OCI-LY1 (cell line): Measurements from ENCODE around the gene ULK4.

Experiments
- CTCF ChIP-seq: fragments of 200-600 bp; sonication (generic), shearing (Covaris generic); IDR thresholded peaks from 2 replicates; pipeline ENCODE4 v1.5.1; 2017; ENCODE audit warnings: mild to moderate bottlenecking, antibody characterized with exemption, low read length, moderate library complexity, mixed read lengths
- EZH2 ChIP-seq: fragments of 200-600 bp; sonication (generic), shearing (Covaris generic); IDR thresholded peaks from 2 replicates; pipeline ENCODE4 v1.8.0; 2017; ENCODE audit warnings: borderline replicate concordance, mixed run types, mild to moderate bottlenecking, antibody characterized with exemption, low read length, moderate library complexity, mixed read lengths

- TF ChIP-seq CTCF (no peak), EZH2 (no peak)
These were observed 438.0 kb downstream of the ULK4 start for GRCh38 chr3:41523897-41524296.
